ENCODE results near the gene OXTR. TPM values are rescaled to one million over a fixed set of nuclear protein-coding genes. Genes with fewer than 3 reads are reported as not detected.

OXTR gene
- 0.26 and 0.53 TPM in 2 replicates for total RNA-seq

GRCh38 chr3:8769088-8769822 lies at the start of gene OXTR:
OXTR (minus strand) TSS chr3:8769613; CDS start chr3:8768187, 1,426 bp downstream.
- H3K4me3 ChIP-seq (ENCODE audit: low read depth, low read length) = peak within 1 kb of the TSS; percentile 33
- DNase-seq (ENCODE audit: low read depth) (peak; percentile 49), FAIRE-seq (no peak)

GRCh38 chr3:8817486-8817885 lies 48.1 kb upstream of the OXTR start:
- Histone ChIP-seq H3K4me3 (ENCODE audit: low read depth, low read length) (no peak overlapping the region), H3K27me3 (ENCODE audit: control insufficient read depth, insufficient read depth, low read length) (no peaks in the 10 kb centered on the region), H3K36me3 (ENCODE audit: control insufficient read depth, insufficient read depth, low read length) (no peaks in the 10 kb centered on the region)
- DNase-seq (ENCODE audit: low read depth) (no peak), FAIRE-seq (no peak)
- TF ChIP-seq CTCF (IDR thresholded peaks at IDR 0.05; ENCODE audit: insufficient read depth, low read length, severe bottlenecking) = no peak

More at GRCh38 chr3:8769088-8769822, at the start of gene OXTR:
- peak; percentile 100 for TF ChIP-seq CTCF (IDR thresholded peaks at IDR 0.05; ENCODE audit: insufficient read depth, low read length, severe bottlenecking)
- H3K36me3 ChIP-seq (ENCODE audit: control insufficient read depth, insufficient read depth, low read length) = no peaks in the 10 kb centered on the region
- peaks cover 6% of the 10 kb centered on the region for H3K27me3 ChIP-seq (ENCODE audit: control insufficient read depth, insufficient read depth, low read length)

- no peak for DNase-seq (ENCODE audit: low read depth)
- no peak for FAIRE-seq
- no peak overlapping the region for H3K4me3 ChIP-seq (ENCODE audit: low read depth, low read length)
- no peaks in the 10 kb centered on the region for H3K36me3 ChIP-seq (ENCODE audit: control insufficient read depth, insufficient read depth, low read length)
- TF ChIP-seq CTCF (IDR thresholded peaks at IDR 0.05; ENCODE audit: insufficient read depth, low read length, severe bottlenecking) = no peak
- no peaks in the 10 kb centered on the region for H3K27me3 ChIP-seq (ENCODE audit: control insufficient read depth, insufficient read depth, low read length)
These were observed 46.7 kb upstream of the OXTR start for GRCh38 chr3:8816106-8816505.

- no peak for TF ChIP-seq CTCF (IDR thresholded peaks at IDR 0.05; ENCODE audit: insufficient read depth, low read length, severe bottlenecking)
- FAIRE-seq (peak; percentile 43), DNase-seq (ENCODE audit: low read depth) (no peak)
- Histone ChIP-seq H3K27me3 (ENCODE audit: control insufficient read depth, insufficient read depth, low read length) (no peaks in the 10 kb centered on the region), H3K4me3 (ENCODE audit: low read depth, low read length) (no peak overlapping the region), H3K36me3 (ENCODE audit: control insufficient read depth, insufficient read depth, low read length) (no peaks in the 10 kb centered on the region)
These were observed 44.0 kb upstream of the OXTR start for GRCh38 chr3:8813411-8813810.

- Histone ChIP-seq H3K4me3 (ENCODE audit: low read depth, low read length) (no peak overlapping the region), H3K36me3 (ENCODE audit: control insufficient read depth, insufficient read depth, low read length) (no peaks in the 10 kb centered on the region), H3K27me3 (ENCODE audit: control insufficient read depth, insufficient read depth, low read length) (no peaks in the 10 kb centered on the region)
- no peak for TF ChIP-seq CTCF (IDR thresholded peaks at IDR 0.05; ENCODE audit: insufficient read depth, low read length, severe bottlenecking)
- FAIRE-seq (no peak), DNase-seq (ENCODE audit: low read depth) (no peak)
These were observed 41.1 kb upstream of the OXTR start for GRCh38 chr3:8810561-8810960.

GRCh38 chr3:8805774-8806173 lies 36.4 kb upstream of the OXTR start:
- peak; percentile 78 for DNase-seq (ENCODE audit: low read depth)

More at GRCh38 chr3:8805774-8806173, 36.4 kb upstream of the OXTR start:
- H3K4me3 ChIP-seq (ENCODE audit: low read depth, low read length) = no peak overlapping the region
- no peak for FAIRE-seq
- no peaks in the 10 kb centered on the region for H3K36me3 ChIP-seq (ENCODE audit: control insufficient read depth, insufficient read depth, low read length)
- no peaks in the 10 kb centered on the region for H3K27me3 ChIP-seq (ENCODE audit: control insufficient read depth, insufficient read depth, low read length)
- no peak for TF ChIP-seq CTCF (IDR thresholded peaks at IDR 0.05; ENCODE audit: insufficient read depth, low read length, severe bottlenecking)

Data from bronchial epithelial cell (primary cell).